ENCODE data around the gene PTGES3. TPM values are rescaled to one million over a fixed set of nuclear protein-coding genes. Genes with fewer than 3 reads are reported as not detected.
"Not testable (repeated sequence)": the region's sequence is repeated elsewhere in the genome, so short reads cannot be mapped to it uniquely, and the experiment has no call there.

The PTGES3 gene, protein sequence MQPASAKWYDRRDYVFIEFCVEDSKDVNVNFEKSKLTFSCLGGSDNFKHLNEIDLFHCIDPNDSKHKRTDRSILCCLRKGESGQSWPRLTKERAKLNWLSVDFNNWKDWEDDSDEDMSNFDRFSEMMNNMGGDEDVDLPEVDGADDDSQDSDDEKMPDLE
- 293 TPM for polyA plus RNA-seq (2012; ENCODE audit: insufficient read depth, insufficient read length)

DNA sequence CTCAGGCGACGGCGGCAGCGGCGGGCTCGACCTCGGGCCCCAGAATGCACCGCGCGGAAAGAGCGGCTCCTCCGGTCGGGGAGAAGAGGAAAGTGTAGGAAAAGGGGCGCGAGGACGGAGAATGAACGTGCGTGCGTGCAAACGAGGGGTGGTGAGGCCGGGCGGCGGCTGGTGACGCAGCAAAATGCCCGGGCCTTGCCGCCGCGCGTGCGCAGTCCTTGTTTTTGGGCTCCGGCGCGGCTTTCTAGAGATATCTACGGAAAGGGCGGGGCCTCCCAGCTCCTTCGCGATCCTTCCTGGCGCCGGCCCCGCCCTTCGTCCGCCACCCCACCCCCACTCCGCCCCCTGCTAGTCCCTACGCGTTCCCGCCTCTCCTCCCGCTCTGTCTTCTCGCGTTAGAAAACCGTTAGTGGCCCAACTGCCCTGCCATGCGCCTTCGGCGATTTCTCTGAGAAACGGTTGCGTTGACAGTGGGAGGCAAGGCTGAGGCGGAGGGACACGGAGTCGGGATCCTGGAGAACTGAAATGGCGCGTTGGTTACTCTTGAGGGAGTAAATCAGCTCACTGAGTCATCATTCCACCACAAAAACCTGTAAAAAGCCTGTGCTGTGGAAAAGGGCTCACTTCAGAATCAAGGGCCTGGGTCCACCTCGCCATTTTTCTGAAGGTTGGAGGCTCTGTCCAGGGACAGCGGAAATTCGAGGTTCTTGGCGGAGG, at the start of gene PTGES3:
Gene PTGES3 (minus strand): TSS at position 156 of the 717 bp plus-strand sequence. CDS start 285 bp downstream, outside the sequence.
- peak within 1 kb of the TSS; percentile 95 for H3K4me3 ChIP-seq (ENCODE audit: low read length)
- DNase-seq (ENCODE audit: low read depth, low spot score): peak; percentile 95

DNA sequence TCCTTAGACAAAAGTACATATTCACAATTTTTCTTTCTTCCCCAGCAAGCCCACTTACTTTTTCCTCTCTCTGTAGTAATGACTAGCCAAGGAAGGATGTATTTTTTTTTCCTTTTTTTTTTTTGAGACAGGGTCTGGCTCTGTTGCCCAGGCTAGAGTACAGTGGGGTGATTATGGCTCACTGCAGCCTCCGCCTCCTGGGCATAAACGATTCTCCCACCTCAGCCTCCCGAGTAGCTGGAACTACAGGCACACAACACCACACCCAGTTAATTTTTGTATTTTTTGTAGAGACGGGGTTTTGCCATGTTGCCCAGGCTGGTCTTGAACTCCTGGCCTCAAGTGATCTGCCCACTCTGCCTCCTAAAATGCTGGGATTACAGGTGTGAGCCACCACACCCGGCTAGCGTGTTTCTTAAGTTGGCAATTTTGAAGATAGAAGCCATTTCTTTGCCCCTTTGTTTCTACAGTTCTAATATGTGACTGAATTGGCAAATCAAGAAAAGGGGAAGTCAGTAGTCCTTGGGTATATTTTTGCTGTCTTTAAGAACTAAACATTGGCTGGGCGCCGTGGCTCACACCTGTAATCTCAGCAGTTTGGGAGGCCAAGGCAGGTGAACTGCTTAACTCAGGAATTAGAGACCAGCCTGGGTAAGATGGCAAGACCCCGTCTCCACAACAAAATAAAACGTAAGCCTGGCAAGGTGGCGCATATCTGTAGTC, 40.2 kb upstream of the PTGES3 start:
- DNase-seq (ENCODE audit: low read depth, low spot score): no peak
- H3K4me3 ChIP-seq (ENCODE audit: low read length): no peak overlapping the region

DNA sequence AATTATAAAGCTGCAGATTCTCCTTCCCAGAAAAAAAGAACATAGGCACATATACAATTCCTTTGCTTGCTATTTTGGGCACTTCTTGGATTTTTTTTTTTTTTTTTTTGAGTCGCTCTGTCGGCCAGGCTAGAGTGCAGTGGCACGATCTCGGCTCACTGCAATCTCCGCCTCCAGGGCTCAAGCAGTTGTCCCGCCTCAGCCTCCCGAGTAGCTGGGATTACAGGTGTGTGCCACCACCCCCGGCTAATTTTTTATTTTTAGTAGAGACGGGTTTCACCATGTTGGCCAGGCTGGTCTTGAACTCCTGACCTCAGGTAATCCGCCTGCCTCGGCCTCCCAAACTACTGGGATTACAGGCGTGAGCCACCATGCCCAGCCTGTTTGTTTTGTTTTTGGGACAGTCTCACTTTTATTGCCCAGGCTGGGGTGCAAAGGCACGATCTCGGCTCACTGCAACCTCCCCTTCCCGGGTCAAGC, 38.2 kb upstream of the PTGES3 start:
- not testable (repeated sequence) for H3K4me3 ChIP-seq (ENCODE audit: low read length); DNase-seq (ENCODE audit: low read depth, low spot score)

DNA sequence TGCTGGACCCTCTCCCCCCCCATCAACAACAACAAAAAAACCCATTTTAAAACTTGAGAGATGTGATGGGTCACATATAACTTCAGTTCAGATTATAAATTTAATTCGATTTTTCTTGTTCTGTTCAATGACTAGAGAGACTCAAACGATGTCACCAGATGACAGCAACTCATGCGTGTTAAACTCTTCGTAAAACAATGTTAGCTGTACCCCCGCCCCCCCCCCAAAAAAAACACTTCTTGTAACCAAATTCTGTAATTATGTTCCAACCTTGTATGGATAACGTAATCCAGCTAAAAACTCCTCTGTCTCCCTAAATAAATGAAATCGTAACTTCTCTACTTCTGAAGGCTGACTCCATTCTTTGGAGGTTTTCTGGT, 37.6 kb upstream of the PTGES3 start:
- DNase-seq (ENCODE audit: low read depth, low spot score): no peak
- peak overlapping the region; percentile 71 for H3K4me3 ChIP-seq (ENCODE audit: low read length)

DNA sequence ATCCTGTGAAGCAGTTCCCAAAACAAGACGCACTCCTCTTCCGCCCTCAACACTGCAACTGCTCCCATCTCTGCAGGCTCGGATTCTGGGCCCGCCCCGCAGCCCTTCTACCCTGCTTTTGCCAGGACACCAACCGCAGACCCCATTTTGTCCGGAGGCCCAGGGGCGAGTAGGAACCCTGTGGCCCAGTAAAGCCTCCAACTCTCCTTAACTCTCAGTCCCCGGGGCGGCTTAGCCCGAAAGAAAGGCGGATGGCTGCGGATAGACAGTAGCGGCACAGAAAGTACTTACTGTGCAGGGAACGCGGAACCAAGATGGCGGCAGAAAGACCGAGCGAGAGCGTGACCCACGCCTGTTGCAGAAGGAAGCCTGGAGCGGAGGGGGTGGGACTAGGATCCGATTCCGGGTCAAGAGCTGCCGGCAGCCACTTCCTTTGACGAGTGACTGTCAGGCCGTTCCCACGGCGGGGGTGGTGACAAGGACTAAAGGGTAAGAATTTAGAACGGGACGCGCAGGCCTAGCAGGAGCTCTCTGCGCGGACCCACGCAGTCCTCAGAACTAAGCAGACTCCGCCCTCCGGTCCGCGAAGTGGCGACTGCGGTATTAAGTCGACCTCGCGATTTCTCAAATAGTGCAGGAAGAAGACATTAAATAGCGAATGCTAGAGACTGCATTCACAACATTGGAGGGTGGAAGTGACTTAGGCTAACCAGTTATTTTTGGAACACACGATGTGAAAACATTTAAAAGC, 37.1 kb upstream of the PTGES3 start, which contains the start of gene NACA:
Gene NACA (minus strand): TSS at position 328 of the 751 bp plus-strand sequence. CDS start 778 bp downstream, outside the sequence.
- DNase-seq (ENCODE audit: low read depth, low spot score): peak; percentile 99
- peak within 1 kb of the TSS; percentile 71 for H3K4me3 ChIP-seq (ENCODE audit: low read length)

DNA sequence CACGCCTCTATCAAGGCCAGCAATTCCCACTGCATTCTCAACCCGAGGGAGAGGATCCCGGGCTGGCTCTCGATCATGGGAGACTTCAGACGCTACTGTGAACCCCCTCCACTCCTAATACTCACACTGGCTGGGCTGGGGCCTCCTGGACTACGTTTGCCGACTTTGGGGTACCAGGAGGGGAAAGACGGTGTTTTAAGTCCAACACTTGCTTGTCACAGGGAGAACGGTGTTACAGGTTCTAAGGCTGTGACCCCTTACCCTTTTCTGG, 36.6 kb upstream of the PTGES3 start:
- no peak for DNase-seq (ENCODE audit: low read depth, low spot score)
- H3K4me3 ChIP-seq (ENCODE audit: low read length): peak overlapping the region; percentile 71

DNA sequence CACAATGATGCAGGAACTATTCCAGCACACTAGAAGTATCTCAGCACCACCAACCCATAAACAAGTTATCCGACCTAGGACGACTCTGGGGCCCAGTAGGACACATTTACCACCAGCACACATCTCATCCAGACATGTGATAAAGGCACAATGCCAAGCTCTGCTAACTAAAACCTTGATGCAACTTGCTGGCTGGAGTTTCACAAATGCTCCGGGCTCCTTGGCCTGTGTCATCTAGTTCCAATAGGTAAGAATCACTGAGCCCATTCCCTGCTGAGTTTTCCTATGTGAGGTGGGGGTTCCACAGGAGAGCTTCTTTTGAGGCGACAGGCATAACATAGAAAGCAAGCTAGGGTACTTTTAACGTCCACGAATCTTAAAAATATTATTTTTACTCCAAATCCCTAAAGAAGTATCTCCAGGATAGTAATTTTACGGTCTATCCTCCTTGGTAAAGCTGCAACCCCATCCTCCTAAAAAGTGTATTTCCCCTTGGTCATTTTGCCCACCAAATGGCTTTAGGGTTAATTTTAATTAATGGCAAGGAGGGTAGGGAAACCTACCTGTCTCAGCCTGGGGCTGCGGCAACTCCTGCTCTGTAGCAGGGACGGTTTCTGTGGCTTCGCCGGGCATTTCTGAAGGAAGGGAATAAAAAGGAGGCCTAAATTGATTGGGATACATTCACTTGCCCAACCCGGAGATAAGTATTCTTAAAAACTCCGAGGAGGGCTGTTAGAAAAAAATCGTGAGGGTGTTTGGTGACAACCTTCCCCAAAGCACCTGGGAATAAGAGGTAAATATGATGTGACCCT, 36.0 kb upstream of the PTGES3 start:
- no peak for DNase-seq (ENCODE audit: low read depth, low spot score)
- H3K4me3 ChIP-seq (ENCODE audit: low read length): peak overlapping the region; percentile 71

DNA sequence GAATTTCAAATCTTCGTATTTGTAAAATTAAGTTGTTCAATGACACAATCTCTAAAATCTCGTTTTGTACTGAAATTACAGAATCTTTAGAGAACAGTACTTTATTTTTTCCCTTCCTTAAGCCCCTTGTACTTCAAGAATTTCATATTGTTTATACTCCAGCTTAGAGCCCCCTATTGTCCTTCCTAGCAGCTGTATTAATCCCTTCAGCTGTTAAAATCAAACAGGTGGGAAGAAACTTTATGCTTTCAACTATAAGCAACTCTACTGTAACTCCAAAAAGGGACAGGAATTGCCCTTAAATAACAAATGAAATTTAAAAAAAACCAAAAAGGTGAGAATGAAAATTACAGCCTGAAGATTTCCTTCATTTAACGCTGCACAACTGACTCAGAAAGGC, 35.3 kb upstream of the PTGES3 start:
- no peak for DNase-seq (ENCODE audit: low read depth, low spot score)
- peak overlapping the region; percentile 71 for H3K4me3 ChIP-seq (ENCODE audit: low read length)

DNA sequence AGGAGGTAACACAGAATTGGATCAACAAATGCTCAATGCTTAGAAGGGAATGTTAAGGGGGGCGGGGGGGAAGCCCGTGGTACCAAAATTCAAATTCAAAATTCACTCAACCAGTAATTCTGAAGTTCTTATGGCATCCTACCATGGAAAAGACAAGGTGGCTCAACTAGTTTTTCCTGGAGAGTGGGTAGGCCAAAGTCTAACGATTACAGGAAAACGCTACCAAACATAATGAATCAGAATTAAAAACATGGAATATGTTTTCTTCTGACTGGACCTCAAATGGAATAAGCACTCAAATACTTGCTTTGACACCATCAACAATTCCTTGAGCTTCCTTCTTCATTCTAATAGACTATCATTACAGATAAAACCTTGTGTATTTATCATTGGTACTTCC, 34.7 kb upstream of the PTGES3 start:
- peak overlapping the region; percentile 71; the same call in 1 of the 2 replicates for H3K4me3 ChIP-seq (ENCODE audit: low read length)
- no peak for DNase-seq (ENCODE audit: low read depth, low spot score)

DNA sequence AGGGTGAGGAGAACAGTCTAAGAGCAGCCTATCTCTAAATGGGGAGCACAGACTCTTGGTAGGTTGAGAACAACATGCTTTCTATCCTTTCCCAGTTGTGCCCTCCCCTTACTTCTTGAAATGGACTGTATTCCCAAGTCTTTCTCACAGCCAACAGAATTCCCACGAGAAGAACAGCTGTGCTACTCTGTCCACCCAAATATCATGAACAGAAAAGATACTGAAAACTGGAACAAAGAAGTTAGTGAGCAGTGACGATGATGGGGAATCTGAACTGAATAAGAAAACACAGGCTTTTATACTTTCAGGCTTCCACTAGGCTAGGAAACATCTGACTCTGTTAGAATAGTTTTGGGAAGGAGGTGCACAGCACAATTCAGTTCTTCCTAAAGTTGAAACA, 33.6 kb upstream of the PTGES3 start:
- DNase-seq (ENCODE audit: low read depth, low spot score): no peak
- no peak overlapping the region for H3K4me3 ChIP-seq (ENCODE audit: low read length)

DNA sequence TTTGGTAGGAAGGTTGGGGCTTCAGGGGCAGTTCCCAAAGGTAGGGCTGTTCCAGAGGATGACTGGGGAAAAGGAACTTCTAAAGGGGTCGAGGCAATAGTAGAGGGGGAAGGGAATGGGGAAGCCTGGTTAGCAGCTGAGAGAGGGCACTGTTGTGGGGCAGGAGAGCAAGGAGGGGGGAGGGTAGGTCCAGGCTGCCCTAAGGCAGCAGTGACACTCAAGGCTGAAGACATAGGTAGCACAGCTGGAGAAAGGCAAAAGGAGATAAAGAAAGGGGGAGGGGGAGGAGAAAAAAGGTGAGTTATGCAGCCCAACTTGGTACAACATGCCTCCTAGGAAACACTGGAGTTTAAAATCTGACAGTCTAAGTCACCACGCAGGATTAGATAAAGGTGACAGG, 33.1 kb upstream of the PTGES3 start:
- DNase-seq (ENCODE audit: low read depth, low spot score): no peak
- H3K4me3 ChIP-seq (ENCODE audit: low read length): no peak overlapping the region

DNA sequence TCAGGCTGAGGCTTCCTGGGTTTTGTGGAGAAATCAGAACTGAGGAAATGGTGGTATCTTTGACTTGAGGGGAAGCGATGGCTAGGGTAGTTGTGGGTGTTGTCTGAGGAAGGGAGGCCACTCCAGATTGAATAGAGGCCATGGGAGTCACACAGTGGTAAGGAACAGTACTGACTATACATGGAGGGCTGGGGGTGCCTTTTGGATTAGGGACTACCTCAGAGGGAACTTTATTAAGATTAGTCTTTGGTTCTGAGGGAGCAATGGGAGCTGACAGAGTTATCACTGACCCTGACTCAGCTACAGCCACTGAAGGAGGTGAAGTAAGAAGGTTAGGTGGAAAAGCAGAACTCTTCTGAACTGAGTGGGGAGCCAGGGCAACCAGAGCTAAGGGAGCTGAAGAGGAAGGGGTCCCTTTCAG, 32.7 kb upstream of the PTGES3 start:
- peak; percentile 73 for DNase-seq (ENCODE audit: low read depth, low spot score)
- H3K4me3 ChIP-seq (ENCODE audit: low read length): no peak overlapping the region

DNA sequence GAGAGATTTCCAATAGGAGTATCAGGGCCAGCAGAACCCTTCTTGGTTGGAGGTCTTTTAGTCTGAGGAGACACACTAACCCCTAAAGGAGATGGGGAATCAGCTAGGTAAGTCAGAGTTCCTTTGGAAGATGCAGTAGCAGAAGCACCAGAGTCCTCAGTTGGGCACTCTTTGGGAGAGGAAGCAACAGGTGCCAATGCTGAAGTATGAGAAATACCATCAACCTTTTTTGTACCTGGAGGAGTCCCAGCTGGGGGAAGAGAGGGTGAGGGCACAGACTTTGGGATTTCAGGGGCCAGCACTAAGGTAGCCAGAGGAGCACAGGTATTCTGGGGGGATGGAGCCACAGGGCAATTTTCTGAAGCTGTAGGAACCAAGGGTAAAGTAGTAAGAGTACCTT, 31.0 kb upstream of the PTGES3 start:
- DNase-seq (ENCODE audit: low read depth, low spot score): no peak
- no peak overlapping the region for H3K4me3 ChIP-seq (ENCODE audit: low read length)

DNA sequence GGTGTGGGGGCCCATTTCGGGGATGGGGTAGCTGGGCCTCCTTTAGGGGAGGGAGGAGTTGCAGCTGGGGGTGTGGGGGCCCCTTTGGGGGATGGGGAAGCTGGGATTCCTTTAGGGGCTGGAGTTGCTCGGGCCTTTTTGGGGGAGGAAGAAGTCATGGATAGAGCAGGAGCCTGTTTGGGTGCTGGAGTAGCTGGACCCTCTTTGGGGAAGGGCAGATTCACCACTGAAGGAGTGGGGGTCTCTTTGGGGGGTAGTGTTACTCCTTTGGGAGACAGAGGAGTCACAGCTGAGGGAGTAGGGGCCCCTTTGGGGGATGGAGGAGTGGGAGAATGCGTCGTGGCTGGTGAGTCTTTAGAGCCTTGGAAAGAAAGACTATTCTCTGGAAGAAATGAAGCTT, 30.6 kb upstream of the PTGES3 start:
- no peak for DNase-seq (ENCODE audit: low read depth, low spot score)
- H3K4me3 ChIP-seq (ENCODE audit: low read length): no peak overlapping the region

DNA sequence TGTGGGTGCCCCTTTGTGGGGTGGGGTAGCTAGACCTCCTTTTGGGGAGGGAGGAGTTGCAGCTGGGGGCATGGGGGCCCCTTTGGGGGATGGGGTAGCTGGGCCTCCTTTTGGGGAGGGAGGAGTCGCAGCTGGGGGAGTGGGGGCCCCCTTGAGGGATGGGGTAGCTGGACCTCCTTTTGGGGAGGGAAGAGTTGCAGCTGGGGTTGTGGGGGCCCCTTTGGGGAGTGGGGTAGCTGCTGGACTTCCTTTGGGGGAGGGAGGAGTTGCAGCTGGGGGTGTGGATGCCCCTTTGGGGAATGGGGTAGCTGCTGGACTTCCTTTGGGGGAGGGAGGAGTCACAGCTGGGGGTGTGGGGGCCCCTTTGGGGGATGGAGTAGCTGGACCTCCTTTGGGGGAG, 30.1 kb upstream of the PTGES3 start:
- no peak for DNase-seq (ENCODE audit: low read depth, low spot score)
- H3K4me3 ChIP-seq (ENCODE audit: low read length): no peak overlapping the region

DNA sequence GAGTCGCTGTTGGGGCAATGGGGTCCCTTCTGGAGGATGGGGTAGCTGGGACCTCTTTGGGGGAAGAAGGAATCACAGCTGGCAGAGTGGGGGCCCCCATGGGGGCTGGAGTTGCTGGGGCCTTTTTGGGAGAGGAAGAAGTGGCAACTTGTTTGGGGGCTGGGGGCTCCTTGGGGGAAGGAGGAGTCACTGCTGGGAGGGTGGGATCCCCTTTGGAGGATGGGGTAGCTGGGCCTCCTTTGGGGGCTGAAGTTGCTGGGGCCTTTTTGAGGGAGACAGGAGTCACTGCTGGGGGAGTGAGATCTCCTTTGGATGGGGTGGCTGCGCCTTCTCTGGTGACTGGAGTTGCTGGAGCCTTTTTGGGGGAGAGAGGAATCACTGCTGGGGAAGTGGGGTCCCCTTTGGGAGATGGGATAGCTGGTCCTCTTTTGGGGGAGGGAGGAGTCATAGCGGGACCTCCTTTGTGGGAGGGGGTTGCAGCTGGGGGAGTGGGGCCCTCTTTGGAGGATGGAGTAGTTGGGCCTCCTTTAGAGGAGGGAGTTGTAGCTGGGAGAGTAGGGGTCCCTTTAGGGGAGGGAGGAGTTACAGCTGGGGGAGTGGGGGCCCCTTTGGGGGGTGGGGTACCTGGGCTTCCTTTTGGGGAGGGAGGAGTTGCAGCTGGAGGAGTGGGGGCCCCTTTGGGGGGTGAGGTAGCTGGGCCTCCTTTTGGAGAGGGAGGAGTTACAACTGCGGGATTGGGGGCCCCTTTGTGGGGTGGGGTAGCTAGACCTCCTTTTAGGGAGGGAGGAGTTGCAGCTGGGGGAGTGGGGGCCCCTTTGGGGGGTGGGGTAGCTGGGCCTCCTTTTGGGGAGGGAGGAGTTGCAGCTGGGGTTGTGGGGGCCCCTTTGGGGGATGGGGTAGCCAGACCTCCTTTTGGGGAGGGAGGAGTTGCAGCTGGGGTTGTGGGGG, 29.1 kb upstream of the PTGES3 start:
- no peak for DNase-seq (ENCODE audit: low read depth, low spot score)
- no peak overlapping the region for H3K4me3 ChIP-seq (ENCODE audit: low read length)

DNA sequence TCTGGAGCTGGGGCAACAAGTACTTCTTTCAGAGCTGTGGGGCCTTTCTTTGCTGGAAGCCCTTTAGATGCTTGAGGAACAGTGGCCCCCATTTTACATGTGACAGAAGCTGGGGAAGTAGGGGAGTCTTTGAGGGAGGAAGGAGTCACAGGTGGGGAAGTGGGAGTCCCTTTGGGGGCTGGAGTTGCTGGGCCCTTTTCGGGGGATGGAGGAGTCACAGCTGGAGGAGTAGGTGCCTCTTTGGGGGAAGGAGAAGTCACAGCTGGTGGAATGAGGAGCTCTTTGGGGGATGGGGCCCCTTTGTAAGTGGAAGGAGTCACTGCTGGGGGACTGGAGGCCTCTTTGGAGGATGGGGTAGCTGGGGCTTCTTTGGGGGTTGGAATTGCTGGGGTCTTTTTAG, 28.4 kb upstream of the PTGES3 start:
- DNase-seq (ENCODE audit: low read depth, low spot score): no peak
- no peak overlapping the region for H3K4me3 ChIP-seq (ENCODE audit: low read length)

DNA sequence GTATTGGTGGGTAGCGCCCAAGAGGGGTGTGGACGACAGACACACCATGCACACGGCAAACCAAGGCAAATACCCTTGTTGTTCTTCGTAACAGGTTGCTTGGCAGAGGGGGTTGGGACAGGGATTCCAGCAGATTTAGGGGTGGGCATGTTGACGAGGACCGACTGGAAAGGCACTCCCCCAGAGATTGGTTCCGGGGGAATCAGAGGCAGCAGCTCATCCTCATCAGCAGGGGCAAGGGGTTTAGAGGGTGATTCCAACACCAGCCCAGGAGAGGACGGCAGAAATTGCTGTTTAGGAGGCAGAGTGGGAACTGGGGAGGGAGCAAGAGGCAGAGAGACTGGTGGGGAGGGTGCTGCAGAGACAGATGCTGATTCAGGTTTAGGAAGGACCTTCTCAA, 27.7 kb upstream of the PTGES3 start:
- H3K4me3 ChIP-seq (ENCODE audit: low read length): no peak overlapping the region
- no peak for DNase-seq (ENCODE audit: low read depth, low spot score)
